ENCODE measurements around the gene MARCHF3.

GRCh38 chr5:126953640-126954039, 76.7 kb downstream of the MARCHF3 start:
- TF ChIP-seq ARNTL (CRISPR knock-in tag; IDR thresholded peaks at IDR 0.05; ENCODE audit: borderline replicate concordance, low read depth) (no peak), BACH2 (CRISPR knock-in tag; IDR thresholded peaks at IDR 0.05; ENCODE audit: borderline replicate concordance) (no peak)
